ENCODE data around the gene KIF13A.

DNA sequence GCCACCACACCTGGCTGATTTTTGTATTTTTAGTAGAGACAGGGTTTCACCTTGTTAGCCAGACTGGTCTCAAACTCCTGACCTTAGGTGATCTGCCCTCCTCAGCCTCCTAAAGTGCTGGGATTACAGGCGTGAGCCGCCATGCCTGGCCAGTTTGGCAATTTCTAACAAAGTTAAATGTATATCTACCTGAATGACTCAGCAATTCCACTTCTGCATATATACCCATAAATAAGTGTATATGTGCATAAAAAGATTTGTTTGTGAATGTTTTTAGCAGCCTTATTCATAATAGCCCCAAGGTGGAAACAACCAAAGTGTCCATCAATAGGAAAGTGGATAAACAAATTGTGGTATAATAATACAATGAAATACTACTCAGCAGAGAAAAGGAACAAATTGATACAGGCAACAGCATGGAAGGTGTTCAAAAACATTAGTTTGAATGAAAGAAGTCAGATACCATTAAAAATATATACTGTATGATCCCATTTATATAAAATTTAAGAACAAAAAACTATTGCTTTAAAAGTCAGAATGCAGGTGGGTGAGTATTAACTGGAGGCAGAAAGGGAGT is 44.3 kb upstream of the KIF13A start:
- TF ChIP-seq, protein P1, sequence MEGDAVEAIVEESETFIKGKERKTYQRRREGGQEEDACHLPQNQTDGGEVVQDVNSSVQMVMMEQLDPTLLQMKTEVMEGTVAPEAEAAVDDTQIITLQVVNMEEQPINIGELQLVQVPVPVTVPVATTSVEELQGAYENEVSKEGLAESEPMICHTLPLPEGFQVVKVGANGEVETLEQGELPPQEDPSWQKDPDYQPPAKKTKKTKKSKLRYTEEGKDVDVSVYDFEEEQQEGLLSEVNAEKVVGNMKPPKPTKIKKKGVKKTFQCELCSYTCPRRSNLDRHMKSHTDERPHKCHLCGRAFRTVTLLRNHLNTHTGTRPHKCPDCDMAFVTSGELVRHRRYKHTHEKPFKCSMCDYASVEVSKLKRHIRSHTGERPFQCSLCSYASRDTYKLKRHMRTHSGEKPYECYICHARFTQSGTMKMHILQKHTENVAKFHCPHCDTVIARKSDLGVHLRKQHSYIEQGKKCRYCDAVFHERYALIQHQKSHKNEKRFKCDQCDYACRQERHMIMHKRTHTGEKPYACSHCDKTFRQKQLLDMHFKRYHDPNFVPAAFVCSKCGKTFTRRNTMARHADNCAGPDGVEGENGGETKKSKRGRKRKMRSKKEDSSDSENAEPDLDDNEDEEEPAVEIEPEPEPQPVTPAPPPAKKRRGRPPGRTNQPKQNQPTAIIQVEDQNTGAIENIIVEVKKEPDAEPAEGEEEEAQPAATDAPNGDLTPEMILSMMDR (conservative IDR thresholded peaks at IDR 0.05; ENCODE audit: low read depth, low read length): no peak
- no peak for TF ChIP-seq EZH2 (IDR thresholded peaks at IDR 0.05; ENCODE audit: borderline replicate concordance, low read depth, low read length, poor library complexity, severe bottlenecking)

All from A673 (cell line).